Right forelimb (tissue), 1 donor: ENCODE data around the gene ZNF430.
A peak's percentile ranks its signal among the peaks of the same experiment; 100 is the strongest.
"Not testable (repeated sequence)": the region's sequence is repeated elsewhere in the genome, so short reads cannot be mapped to it uniquely, and the experiment has no call there.

Experiments
- DNase-seq: peaks from one replicate; pipeline ENCODE4 v3.0.0-alpha.2; 2018

Gene ZNF430

GRCh38 chr19:21020298-21021227 is at the start of gene ZNF430:
ZNF430 (plus strand) TSS chr19:21020657; CDS start chr19:21020801, 144 bp downstream.
- DNase-seq, result peak; percentile 94

GRCh38 chr19:20992788-20993187 is 27.7 kb upstream of the ZNF430 start:
- DNase-seq, result not testable (repeated sequence)

GRCh38 chr19:20999731-21000352 is 20.6 kb upstream of the ZNF430 start:
- DNase-seq, result peak; percentile 93

- DNase-seq, result not testable (repeated sequence)
Observed at GRCh38 chr19:21021238-21021637, 781 bp downstream of the ZNF430 start.

GRCh38 chr19:21022996-21023395 is 2.5 kb downstream of the ZNF430 start:
- no peak for DNase-seq

GRCh38 chr19:21023901-21024300 is 3.4 kb downstream of the ZNF430 start:
- DNase-seq, result no peak

GRCh38 chr19:21028969-21029268 is 8.5 kb downstream of the ZNF430 start:
- DNase-seq, result no peak

GRCh38 chr19:21045028-21045427 is 24.6 kb downstream of the ZNF430 start:
- DNase-seq, result no peak

- no peak for DNase-seq
Observed at GRCh38 chr19:21046489-21046888, 26.0 kb downstream of the ZNF430 start.

GRCh38 chr19:21047716-21048115 is 27.3 kb downstream of the ZNF430 start:
- DNase-seq, result no peak

- DNase-seq, result no peak
Observed at GRCh38 chr19:21052902-21053301, 32.4 kb downstream of the ZNF430 start.

GRCh38 chr19:21065336-21065735 is 44.9 kb downstream of the ZNF430 start:
- no peak for DNase-seq

GRCh38 chr19:21082011-21082975 is 61.8 kb downstream of the ZNF430 start, which contains the start of gene ZNF714:
ZNF714 (plus strand) TSS chr19:21082203; CDS start chr19:21098269, 16,066 bp downstream.
- peak; percentile 92 for DNase-seq

GRCh38 chr19:21084343-21084742 is 63.9 kb downstream of the ZNF430 start:
- DNase-seq, result no peak

GRCh38 chr19:21087871-21088270 is 67.4 kb downstream of the ZNF430 start:
- no peak for DNase-seq

GRCh38 chr19:21092109-21092508 is 71.7 kb downstream of the ZNF430 start:
- no peak for DNase-seq

- no peak for DNase-seq
Observed at GRCh38 chr19:21094347-21095025, 74.0 kb downstream of the ZNF430 start.

GRCh38 chr19:21098291-21098690 is 77.8 kb downstream of the ZNF430 start:
- no peak for DNase-seq

- DNase-seq, result no peak
Observed at GRCh38 chr19:21101521-21102242, 81.2 kb downstream of the ZNF430 start.

- DNase-seq, result no peak
Observed at GRCh38 chr19:21109116-21109515, 88.7 kb downstream of the ZNF430 start.
